ENCODE measurements around the gene CDH23.
"Not testable (repeated sequence)": the region's sequence is repeated elsewhere in the genome, so short reads cannot be mapped to it uniquely, and the experiment has no call there.

The CDH23 gene

DNA sequence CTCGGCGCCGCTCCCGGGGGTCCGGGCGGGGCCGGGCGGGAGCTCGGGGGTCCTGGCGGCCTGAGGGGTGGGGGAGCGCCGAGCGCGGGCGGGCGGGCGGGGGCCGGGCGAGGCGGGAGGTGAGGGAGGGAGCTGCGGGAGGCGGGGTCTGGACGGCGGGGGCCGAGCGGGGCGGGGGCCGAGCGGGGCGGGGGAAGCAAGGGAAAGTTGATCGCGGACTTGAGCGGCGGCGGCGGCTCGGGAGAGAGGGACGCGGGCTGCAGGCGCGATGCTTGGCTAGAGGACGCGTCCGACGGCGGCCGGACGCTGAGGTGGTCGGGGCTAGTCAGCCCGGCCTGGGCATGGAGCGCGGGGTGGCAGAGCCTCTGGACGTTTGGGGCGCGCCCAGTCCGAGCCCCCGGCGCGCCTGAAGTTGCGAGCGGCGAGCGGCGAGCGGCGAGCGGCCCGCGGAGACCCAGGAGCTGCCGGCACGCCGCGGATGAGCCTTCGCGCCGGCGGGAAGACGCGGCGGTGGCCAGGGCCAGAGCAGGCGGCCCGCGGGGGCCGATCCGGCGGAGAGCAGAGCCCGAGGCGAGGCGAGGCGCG is at the start of gene CDH23:
Gene CDH23, plus strand, starts transcription at position 210 of the 585 bp plus-strand sequence. CDS start 42,912 bp downstream, outside the sequence.
- DNase-seq (ENCODE audit: low read depth): no peak

DNA sequence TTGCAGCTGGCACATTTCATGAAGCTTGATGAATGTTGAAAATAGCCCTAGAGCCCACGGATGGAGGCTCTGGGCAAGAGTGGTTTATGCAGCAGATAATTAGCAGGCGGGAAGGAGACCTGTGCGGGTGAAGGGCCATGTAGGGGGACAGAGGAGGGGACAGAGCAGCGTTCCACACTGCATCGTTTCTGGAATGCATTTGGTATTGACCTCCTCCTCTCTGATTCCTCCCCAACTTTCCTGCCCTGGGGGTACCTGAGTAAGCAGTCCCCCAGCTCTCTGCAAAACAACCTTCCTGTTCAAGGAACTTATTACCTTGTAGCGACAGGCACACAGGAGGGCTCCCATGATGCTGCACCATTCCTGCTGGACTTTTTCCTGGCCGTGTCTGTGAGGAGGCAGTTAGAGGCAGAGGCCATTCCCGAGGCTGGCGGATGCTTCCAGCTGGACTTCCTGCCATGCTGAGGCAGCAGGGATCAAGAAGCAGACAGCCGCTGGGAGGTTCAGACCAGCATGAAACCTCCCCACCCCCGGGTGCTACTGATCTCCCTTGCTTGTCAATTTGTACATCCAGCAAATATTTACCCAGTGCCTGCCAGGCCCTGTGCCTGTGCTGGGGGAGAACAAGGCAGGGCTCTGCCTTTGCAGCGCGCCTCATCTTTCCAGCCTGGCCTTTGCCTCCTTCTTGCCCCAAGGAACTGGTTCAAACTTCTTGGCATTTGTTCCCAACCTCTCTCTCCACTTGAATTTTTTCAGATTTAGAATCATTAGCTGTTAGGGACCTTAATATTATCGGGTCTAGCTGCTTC is 48.9 kb upstream of the CDH23 start:
- no peak for DNase-seq (ENCODE audit: low read depth)

DNA sequence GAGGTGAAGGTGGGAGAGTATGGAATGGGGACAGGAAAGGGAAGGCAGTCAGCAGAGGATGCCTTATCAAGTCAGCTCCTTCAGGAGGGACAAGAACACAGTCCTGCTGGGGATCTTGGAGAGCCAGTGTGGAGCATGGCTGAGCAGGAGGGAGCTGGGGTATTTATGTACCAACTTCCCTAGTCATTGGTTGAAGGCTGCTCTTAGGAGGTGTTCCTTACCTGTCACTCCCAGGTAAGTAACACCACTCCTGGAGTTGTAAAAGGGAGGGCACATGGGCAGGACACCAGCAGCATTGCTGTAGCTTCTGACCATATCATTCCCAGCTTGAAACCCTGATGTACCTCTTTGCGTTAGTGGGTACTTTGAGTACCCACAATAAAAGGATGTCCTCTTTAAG is 47.9 kb upstream of the CDH23 start:
- no peak for DNase-seq (ENCODE audit: low read depth)

DNA sequence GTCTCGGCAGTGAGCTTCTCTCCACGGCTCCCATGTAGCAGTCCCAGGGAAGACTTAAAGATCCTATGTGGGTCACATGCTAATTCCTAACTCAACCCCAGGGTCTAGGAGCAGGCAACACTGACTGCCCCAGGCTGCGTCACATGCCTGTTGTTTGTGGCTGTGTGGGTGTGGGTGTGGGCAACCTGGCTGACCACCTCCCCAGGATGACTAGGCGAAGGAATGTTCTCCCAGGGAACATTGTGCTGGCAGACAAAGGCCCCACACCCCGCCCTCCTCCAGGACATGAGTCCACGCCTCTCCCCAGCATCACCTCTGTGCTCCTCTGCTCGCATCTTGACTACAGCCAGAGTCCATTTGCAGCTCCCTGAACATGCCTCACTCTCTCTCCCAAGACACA is 47.3 kb upstream of the CDH23 start:
- DNase-seq (ENCODE audit: low read depth): no peak

DNA sequence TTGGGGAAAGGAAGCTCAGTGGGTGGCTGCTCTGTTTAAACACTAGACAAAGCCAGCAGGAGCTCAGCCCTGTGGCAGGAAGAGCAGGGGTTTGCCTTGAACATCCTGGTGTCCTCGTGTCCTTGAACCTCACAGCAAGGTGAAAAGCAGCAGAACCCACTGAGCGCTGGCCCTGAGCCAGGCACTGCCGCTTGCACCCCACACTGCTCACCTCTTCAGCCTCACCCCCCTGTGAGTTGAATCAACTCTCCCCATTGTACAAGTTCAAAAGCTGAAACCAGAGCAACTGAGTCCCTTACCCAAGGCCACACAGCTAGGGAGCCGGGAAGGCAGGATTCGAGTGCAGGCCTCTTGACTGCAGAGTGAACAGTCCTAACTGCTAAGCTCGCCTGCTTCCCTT is 45.6 kb upstream of the CDH23 start:
- no peak for DNase-seq (ENCODE audit: low read depth)

DNA sequence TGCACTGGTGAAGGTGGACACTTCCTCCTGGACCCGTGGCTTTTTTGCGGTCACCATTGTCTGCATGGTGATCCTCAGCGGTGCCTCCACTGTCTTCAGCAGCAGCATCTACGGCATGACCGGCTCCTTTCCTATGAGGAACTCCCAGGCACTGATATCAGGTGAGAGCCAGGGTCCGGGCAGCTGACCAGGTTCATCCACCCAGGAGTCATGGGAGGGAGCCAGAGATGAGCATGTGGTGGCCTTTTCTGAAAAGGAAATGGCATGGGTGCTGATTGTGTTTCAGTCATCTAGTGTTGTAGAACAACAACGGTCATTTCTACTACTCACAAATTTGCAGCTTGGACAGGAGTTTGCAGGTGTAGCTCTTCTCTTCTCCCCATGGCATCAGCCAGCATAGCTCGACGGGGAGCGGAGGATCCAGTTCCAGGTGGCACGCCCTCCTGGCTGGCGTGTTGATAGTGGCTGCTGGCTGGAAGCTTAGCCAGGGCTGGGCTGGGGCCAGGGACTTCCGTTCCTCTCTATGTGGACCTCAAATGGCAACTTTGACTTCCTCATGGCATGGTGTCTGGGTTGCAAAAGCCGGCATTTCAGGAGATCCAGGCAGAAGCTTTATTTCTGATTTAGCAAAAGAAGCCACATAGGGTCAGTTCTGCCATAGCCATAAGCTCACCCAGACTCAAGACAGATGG is 44.9 kb upstream of the CDH23 start:
- DNase-seq (ENCODE audit: low read depth): no peak

DNA sequence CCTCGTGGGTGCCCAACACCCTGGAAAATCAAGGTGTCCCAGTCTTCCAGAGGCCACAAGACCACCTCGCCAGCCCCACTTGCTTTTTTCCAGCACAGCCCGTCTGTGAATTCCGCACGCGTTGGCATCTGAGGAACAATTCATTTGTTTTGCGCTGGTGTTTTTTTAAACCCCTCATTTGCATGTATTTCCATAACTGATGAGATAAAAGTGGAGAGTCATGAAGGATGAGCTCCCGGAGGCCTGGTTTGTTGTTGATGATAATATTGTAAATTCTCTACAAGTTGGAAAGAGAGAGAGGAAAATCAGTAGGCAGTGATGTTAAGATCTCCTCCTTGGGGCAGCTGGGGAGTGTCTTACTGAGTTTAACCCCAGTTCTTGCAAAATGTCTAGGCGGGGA is 43.1 kb upstream of the CDH23 start:
- no peak for DNase-seq (ENCODE audit: low read depth)

DNA sequence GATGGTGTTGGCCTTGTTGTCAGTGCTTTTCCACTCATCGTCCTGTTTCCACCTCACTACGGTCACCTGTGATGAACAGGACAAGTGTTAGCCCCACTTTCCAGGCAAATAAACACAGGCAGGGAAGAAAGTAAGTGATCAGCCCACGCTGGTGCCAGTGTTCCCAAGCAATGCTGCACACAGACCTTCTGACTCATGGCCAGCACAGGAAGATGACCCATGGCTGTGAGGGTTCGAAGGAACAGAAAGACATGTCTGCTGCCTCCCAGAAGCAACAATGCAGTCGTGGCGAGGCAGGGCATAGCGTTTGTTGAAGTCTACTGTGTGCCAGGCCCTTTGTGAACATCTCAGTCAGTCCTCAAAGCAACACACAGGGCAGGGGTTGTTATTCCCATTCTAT is 41.9 kb upstream of the CDH23 start:
- no peak for DNase-seq (ENCODE audit: low read depth)

DNA sequence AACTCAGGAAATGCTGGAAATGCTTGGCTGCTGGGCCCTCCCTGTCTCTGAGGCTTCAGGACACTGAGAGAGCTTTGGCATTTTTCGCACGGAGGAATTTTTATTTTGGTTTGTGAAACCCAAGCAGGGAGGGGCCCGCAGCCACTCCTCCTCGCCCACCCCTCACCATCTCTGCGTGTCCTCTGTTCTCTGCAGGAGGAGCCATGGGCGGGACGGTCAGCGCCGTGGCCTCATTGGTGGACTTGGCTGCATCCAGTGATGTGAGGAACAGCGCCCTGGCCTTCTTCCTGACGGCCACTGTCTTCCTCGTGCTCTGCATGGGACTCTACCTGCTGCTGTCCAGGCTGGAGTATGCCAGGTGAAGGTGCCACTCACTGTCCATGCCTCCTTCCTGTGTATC is 40.8 kb upstream of the CDH23 start:
- no peak for DNase-seq (ENCODE audit: low read depth)

DNA sequence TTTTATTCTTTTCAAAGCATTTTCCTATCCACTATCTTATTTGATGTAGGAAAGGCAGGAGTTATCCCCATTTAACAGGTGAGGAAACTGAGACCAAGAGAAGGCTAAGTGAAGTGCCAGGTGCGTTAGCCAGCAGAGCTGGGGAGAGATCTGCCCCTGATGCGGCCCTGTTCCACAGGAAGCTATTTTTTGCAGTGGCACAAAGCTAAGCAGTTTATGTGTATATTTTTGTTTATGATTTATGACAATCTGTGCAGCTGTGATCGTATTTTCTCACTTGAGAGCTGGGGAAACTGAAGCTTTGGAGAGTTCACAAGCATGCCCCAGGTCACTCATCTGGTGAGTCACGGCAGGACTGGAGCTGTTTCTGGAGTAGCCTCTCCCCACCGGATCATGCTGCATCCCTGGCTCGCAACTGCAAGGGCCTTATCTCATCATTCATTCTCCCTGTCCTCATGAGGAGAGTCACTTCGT is 38.9 kb upstream of the CDH23 start:
- DNase-seq (ENCODE audit: low read depth): no peak

DNA sequence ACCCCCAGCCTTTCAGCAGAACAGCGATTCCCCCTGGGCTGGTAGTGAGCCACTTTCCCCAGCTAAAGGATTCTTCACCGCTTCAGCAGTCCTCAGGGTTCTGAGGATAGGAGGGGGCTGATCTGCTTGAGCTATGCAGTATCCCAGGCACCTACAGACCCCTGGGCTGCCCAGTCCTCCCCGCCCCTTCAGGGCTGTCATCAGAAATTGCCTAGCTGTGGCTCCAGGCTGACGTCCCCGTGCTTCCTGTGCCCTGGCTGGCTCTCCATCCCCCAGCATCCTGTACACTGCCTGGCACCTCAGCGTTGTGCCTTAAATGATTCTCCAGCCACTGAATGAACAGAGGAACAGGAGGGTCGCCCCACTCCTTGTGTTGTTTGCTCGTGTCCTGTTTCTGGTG is 38.4 kb upstream of the CDH23 start:
- DNase-seq (ENCODE audit: low read depth): no peak

DNA sequence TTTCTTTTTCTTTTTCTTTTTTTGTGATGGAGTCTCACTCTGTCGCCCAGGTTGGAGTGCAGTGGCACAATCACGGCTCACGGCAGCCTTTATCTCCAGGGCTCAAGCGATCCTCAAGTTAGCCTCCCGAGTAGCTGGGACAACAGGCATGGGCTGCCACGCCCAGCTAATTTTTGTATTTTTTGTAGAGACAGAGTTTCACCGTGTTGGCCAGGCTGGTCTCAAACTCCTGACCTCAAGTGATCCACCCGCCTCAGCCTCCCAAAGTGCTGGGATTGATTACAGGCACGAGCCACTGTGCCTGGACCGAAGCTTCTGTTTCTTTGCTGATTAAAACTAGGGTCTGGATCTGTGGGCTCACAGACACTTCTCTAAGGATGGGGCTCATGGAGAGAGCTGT is 37.8 kb upstream of the CDH23 start:
- not testable (repeated sequence) for DNase-seq (ENCODE audit: low read depth)

DNA sequence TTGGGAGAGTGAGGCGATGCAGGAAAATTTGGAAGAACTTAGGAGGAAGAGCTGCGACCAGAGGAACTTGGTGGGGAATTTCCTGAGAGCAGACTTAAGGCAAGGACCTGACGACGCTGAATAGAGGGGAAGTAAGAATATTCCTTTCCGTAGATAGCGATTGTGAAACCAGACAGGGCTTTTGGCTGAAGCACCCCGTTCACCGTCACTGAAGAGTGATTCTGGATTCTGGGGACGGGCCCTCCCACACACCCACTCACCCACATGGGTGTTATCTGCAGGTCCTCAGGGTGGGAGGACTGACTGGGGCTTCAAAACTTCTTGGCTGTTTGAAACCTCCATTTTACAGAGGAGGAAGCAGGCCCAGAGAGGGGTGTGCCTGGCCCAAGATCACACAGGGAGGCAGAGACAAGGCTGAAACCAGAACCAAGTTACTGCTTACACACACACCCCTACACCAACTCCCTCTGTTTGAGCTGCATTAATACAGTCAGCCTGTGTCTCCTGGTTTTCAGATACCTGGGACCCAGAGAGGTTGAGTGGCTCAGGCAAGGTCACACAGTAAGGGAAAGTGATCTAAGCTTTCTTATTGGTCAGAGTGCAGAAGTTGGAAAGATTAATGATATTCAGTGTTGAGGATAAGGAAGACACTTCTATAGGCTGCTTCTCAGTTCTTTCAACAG is 37.2 kb upstream of the CDH23 start:
- DNase-seq (ENCODE audit: low read depth): no peak

DNA sequence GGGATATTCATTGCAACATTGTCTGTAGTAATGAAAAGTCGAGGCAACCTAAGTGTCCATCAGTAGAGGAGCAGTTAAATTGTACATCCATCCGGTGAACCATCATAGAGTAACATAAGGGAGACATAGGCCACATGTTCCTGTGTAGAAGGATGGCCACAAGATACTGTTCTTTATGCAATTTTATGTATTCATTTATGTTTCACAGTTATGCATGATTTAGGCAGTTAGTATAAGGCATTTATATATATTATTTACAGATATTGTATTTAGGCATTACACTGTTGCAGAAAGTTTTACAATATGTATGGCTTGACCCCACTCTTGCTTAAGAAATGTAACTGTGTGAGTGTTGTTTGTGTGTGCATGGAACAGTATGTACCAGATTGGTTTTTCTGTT is 36.0 kb upstream of the CDH23 start:
- no peak for DNase-seq (ENCODE audit: low read depth)

DNA sequence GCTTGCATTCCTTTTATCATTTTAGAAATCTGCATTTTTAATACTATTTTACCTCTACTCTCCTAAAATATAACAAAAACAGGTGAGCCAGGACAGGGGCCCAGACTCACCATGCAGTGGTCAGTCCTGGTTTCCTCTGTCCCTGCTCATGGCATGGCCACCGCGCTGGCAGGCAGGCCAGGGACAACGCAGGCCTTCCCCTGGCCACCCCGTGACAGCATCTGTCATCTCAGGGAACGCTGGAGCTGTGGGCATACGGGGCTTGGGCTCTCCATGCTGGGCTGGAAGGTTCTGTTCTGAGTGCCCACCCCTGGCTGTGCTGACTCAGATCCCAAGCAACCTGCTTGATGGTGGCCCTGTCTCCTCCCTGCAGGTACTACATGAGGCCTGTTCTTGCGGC is 35.1 kb upstream of the CDH23 start:
- DNase-seq (ENCODE audit: low read depth): no peak

DNA sequence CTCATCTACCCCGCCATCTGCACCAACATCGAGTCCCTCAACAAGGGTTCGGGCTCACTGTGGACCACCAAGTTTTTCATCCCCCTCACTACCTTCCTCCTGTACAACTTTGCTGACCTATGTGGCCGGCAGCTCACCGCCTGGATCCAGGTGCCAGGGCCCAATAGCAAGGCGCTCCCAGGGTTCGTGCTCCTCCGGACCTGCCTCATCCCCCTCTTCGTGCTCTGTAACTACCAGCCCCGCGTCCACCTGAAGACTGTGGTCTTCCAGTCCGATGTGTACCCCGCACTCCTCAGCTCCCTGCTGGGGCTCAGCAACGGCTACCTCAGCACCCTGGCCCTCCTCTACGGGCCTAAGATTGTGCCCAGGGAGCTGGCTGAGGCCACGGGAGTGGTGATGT is 34.6 kb upstream of the CDH23 start:
- DNase-seq (ENCODE audit: low read depth): no peak

DNA sequence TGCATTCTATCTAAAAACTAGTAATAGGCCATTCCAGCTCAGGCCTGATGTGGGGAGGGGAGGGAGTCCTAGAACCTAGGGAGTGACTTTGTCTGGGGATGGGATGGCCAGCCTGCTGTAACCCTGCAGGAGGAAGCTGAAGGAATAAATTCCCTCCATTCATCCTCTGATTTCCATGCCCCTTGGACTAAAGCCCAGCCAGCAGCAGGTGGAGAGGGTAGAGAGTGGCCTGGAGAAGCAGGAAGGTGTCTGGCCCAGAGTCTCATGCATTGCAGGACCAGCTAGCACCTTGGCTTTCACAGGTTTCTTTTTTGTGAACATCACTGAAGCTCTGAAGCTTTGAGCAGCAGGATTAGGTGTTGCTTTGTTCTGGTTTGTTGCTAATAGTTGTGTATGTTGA is 32.8 kb upstream of the CDH23 start:
- no peak for DNase-seq (ENCODE audit: low read depth)

DNA sequence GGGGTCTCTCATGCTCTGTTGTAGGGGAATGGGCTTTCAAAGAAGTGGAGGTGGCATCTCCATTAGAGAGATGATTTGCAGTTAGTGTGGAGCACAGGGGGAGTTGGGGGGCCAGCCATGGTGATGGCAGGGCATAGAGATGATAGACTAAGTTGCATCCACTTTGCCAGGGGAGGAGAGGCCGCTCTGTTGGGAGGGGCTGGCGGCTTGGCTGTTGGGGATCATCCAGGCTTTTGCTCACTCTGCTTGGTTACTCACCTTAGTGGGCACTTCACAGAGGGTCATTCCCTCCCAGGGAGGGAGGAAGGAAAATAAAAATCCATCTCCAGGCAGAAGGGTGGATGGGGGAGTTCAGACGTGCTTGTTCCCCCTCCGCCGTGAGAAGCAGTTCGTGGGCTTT is 31.4 kb upstream of the CDH23 start:
- DNase-seq (ENCODE audit: low read depth): no peak

DNA sequence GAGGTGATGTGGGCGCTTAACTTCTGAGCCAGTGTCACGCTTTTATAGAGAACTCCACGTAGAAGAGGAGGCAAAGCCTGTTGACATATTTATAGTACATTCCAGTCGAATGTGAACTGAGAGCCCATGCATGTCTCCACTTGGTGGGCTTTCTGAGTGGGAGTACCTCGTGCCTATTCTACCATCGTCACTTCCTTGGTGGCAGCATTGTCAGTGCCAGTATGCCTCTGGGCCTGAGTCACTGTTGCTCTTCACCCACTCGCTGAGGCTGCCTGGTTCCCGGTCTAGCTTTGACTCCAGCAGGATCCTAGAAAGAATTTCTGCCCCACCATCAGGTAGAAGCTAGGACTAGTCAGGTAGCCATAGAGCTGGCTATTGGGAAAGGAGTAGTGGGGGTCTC is 30.0 kb upstream of the CDH23 start:
- DNase-seq (ENCODE audit: low read depth): no peak

DNA sequence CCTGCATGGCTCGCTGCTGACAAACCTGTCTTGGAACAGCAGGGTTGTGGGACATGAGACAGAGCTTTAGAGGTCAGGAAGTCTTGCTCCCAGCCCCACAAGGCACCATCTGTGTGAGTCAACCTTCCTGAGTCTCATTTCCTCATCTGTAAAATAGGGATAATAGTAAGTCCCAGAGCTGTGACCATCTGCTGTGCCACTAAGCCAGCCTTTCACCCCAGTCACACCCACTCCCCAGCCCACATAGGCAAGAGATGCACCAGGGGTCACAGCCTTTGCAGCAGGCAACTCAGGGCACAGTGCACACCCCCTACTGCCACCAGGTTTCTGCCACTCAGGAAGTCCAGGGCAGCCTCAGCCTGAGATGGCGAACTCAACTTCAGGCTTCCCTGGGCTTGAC is 29.4 kb upstream of the CDH23 start:
- DNase-seq (ENCODE audit: low read depth): no peak

DNA sequence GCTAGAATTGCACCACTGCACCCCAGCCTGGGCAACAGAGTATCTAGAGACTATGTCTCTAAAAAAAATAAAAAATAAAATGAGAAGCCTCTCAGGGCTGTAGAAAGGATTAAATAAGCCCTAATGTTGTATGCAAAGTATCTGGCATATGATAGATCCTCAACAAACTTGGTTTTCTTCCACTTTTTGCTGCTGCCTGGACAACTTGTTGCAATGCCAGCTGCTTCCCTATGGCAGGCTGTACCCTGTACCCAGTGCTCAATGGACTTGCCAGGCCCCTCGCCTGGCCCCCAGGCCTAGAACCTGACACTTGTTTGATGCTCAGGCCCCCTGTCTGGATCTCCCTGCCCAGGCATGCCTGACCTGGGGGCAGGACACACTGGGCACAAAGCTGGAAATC is 28.5 kb upstream of the CDH23 start:
- no peak for DNase-seq (ENCODE audit: low read depth)

DNA sequence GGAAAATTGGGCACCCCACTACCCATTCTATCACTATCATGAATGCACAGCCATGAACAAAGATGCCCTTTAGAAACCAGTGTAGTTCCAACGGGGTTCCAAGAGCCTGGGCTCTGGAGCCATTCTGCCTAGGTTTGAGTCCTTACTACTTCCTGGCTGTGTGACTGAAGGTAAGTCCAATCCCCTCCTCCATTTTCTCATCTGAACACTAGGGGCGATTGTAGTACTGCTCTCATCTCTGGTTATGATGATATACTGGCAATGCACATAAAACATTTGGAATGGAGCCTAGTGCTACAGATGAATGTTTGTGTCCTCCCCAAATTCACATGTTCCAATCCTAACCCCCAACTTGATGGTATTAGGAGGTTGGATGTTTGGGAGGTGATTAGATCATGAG is 28.1 kb upstream of the CDH23 start:
- no peak for DNase-seq (ENCODE audit: low read depth)

DNA sequence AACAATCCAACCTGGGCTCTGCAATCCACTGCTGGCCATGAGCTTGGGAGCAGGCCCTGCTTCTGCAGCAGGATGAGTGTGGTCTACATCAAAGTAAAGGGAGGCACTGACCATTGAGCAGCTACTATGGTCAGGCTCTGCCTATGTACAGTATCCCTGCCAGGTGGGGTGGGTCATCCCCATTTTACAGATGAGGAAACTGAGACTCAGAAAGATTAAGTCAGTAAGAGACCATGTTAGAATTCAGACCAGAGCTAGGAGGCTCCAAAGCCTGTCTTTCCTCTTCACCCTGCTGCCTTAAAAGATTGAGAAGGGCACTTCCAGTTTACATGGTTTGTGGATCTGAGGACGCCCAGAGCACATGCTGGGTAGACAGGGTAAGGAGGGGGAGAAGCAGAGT is 27.1 kb upstream of the CDH23 start:
- DNase-seq (ENCODE audit: low read depth): no peak

Data from stimulated activated CD8-positive, alpha-beta memory T cell treated with anti-CD3 and anti-CD28 coated beads, Interleukin-4, amount 100 ng/mL, for 24 hours (primary cell).